Gastroesophageal sphincter (tissue), 3 donors: ENCODE results near the gene LRPAP1.

ENCODE experiments used
- CTCF ChIP-seq, 4 experiments: fragments of 200-600 bp in 2 of 4; fragments of 450-650 bp in 2 of 4; sonication (generic) in 1 of 4; IDR thresholded peaks; one replicate each; pipeline ENCODE4 v1.5.1; 2017 to 2019; ENCODE audit warnings: antibody characterized with exemption in 4 of 4, mild to moderate bottlenecking in 2 of 4, moderate library complexity in 2 of 4
- POLR2A ChIP-seq, 2 donors: fragments of 450-650 bp; IDR thresholded peaks; one replicate each; pipeline ENCODE4 v1.6.1; 2017; ENCODE audit warnings: antibody characterized with exemption in 2 of 2, mild to moderate bottlenecking in 2 of 2, moderate library complexity in 1 of 2
- POLR2AphosphoS5 ChIP-seq: sonication (generic); formaldehyde crosslinking; IDR thresholded peaks from one replicate; pipeline ENCODE4 v1.6.1; 2017; ENCODE audit warnings: antibody characterized with exemption

GRCh38 chr4:3501126-3501824, 30.9 kb downstream of the LRPAP1 start:
- no peak for TF ChIP-seq CTCF (IDR thresholded peaks at IDR 0.05)
- TF ChIP-seq POLR2A (IDR thresholded peaks at IDR 0.05), result no peak
- no peak for TF ChIP-seq POLR2AphosphoS5
